Activated T-helper 2 cell treated with anti-CD3 and anti-CD28 coated beads, Interferon-gamma antibody, Interleukin-2, Interleukin-4, amounts not matched to agents 10 μg/mL and 5 μg/mL and 100 μg/mL, durations not matched to agents 14 hours and 24 hours and 36 hours (primary cell): ENCODE measurements around the gene LRP2. TPM values are rescaled to one million over a fixed set of nuclear protein-coding genes. Genes with fewer than 3 reads are reported as not detected.
"Not testable (repeated sequence)": the region's sequence is repeated elsewhere in the genome, so short reads cannot be mapped to it uniquely, and the experiment has no call there.

ENCODE experiments used
- DNase-seq: peaks from one replicate; pipeline ENCODE4 v3.0.0; 2021; ENCODE audit warnings: low spot score
- H3K27ac Mint-ChIP-seq: one replicate; pipeline ENCODE4 v1.8.0; 2021; ENCODE audit warnings: mixed read lengths
- H3K27me3 Mint-ChIP-seq: one replicate; pipeline ENCODE4 v1.8.0; 2021; ENCODE audit warnings: low read depth, mixed read lengths
- H3K36me3 Mint-ChIP-seq: one replicate; pipeline ENCODE4 v1.8.0; 2021; ENCODE audit warnings: low read depth, mixed read lengths
- H3K4me1 Mint-ChIP-seq: one replicate; pipeline ENCODE4 v1.8.0; 2021; ENCODE audit warnings: low read depth, mixed read lengths
- H3K4me3 Mint-ChIP-seq: one replicate; pipeline ENCODE4 v1.8.0; 2021; ENCODE audit warnings: low read depth, mild to moderate bottlenecking, moderate library complexity, mixed read lengths
- H3K9me3 Mint-ChIP-seq: one replicate; pipeline ENCODE4 v1.8.0; 2021; ENCODE audit warnings: mixed read lengths
- intact Hi-C: fragments of 100-400 bp; cut with micrococcal nuclease; formaldehyde crosslinking; loops from one replicate; pipeline ENCODE4 v1.15.1; 2023
- total RNA-seq: library from RNA; stranded (reverse); gene quantifications from 2 replicates; pipeline ENCODE4 v1.2.3, GENCODE V29; 2022

The LRP2 gene
- total RNA-seq, 1 donor from 2014 or later: 0.46 TPM

- H3K9me3 Mint-ChIP-seq, intact Hi-C loops, H3K27ac Mint-ChIP-seq, H3K4me3 Mint-ChIP-seq, DNase-seq, H3K4me1 Mint-ChIP-seq, H3K27me3 Mint-ChIP-seq, H3K36me3 Mint-ChIP-seq: not testable (repeated sequence)
Measured at GRCh38 chr2:169136428-169136827, 225.9 kb downstream of the LRP2 start.

GRCh38 chr2:169134272-169134671 is 228.1 kb downstream of the LRP2 start:
- H3K4me1 Mint-ChIP-seq, H3K9me3 Mint-ChIP-seq, H3K27ac Mint-ChIP-seq, DNase-seq, H3K36me3 Mint-ChIP-seq, H3K4me3 Mint-ChIP-seq, intact Hi-C loops, H3K27me3 Mint-ChIP-seq: not testable (repeated sequence)

- no peak overlapping the region for H3K27ac Mint-ChIP-seq
- no peak overlapping the region for H3K4me3 Mint-ChIP-seq
- H3K36me3 Mint-ChIP-seq: no peaks in the 10 kb centered on the region
- intact Hi-C loops: loop anchor here (1.0 kb wide), 2 partner anchors 23 to 171 kb away; no protein-coding TSS in a partner anchor
- DNase-seq: no peak
- H3K4me1 Mint-ChIP-seq: peaks cover 7% of the 10 kb centered on the region
- peaks cover 5% of the 10 kb centered on the region for H3K27me3 Mint-ChIP-seq
- no peaks in the 10 kb centered on the region for H3K9me3 Mint-ChIP-seq
Measured at GRCh38 chr2:169131587-169132512, 230.5 kb downstream of the LRP2 start.

GRCh38 chr2:169129703-169130243 is 232.6 kb downstream of the LRP2 start:
- Mint-ChIP-seq H3K4me1 (peaks cover 7% of the 10 kb centered on the region), H3K27ac (no peak overlapping the region)
- intact Hi-C loops: no loop called here

GRCh38 chr2:169119851-169120250 is 242.5 kb downstream of the LRP2 start:
- Mint-ChIP-seq H3K9me3 (peaks cover 4% of the 10 kb centered on the region), H3K27ac (no peak overlapping the region), H3K27me3 (peaks cover 37% of the 10 kb centered on the region), H3K4me3 (no peak overlapping the region), H3K36me3 (no peaks in the 10 kb centered on the region), H3K4me1 (peaks cover 5% of the 10 kb centered on the region)
- intact Hi-C loops: no loop called here
- DNase-seq: no peak

More at GRCh38 chr2:169129703-169130243, 232.6 kb downstream of the LRP2 start:
- H3K4me3 Mint-ChIP-seq: no peak overlapping the region
- no peak for DNase-seq
- H3K27me3 Mint-ChIP-seq: peaks cover 18% of the 10 kb centered on the region
- H3K9me3 Mint-ChIP-seq: no peaks in the 10 kb centered on the region
- no peaks in the 10 kb centered on the region for H3K36me3 Mint-ChIP-seq

- Mint-ChIP-seq H3K9me3 (peaks cover 4% of the 10 kb centered on the region), H3K4me1 (peaks cover 5% of the 10 kb centered on the region), H3K27ac (no peak overlapping the region), H3K27me3 (peaks cover 33% of the 10 kb centered on the region), H3K4me3 (no peak overlapping the region), H3K36me3 (no peaks in the 10 kb centered on the region)
- no peak for DNase-seq
- intact Hi-C loops: no loop called here
Measured at GRCh38 chr2:169119123-169119760, 243.1 kb downstream of the LRP2 start.

- intact Hi-C loops: no loop called here
- Mint-ChIP-seq H3K36me3 (no peaks in the 10 kb centered on the region), H3K9me3 (peaks cover 4% of the 10 kb centered on the region), H3K27me3 (peaks cover 23% of the 10 kb centered on the region), H3K27ac (no peak overlapping the region), H3K4me1 (peaks cover 4% of the 10 kb centered on the region), H3K4me3 (no peak overlapping the region)
- no peak for DNase-seq
Measured at GRCh38 chr2:169118060-169118459, 244.3 kb downstream of the LRP2 start.

- Mint-ChIP-seq H3K4me3 (no peak overlapping the region), H3K27ac (no peak overlapping the region), H3K4me1 (peaks cover 3% of the 10 kb centered on the region), H3K36me3 (no peaks in the 10 kb centered on the region), H3K9me3 (peaks cover 4% of the 10 kb centered on the region), H3K27me3 (peaks cover 16% of the 10 kb centered on the region)
- DNase-seq: no peak
- intact Hi-C loops: no loop called here
Measured at GRCh38 chr2:169116993-169117392, 245.3 kb downstream of the LRP2 start.

- no peak overlapping the region for H3K4me3 Mint-ChIP-seq
- H3K36me3 Mint-ChIP-seq: no peaks in the 10 kb centered on the region
- no peaks in the 10 kb centered on the region for H3K9me3 Mint-ChIP-seq
- no peak for DNase-seq
- peaks cover 12% of the 10 kb centered on the region for H3K27me3 Mint-ChIP-seq
- no peak overlapping the region for H3K27ac Mint-ChIP-seq
- peaks cover 3% of the 10 kb centered on the region for H3K4me1 Mint-ChIP-seq
- intact Hi-C loops: no loop called here
Measured at GRCh38 chr2:169116327-169116726, 246.0 kb downstream of the LRP2 start.

GRCh38 chr2:169114056-169114455 is 248.3 kb downstream of the LRP2 start:
- no peaks in the 10 kb centered on the region for H3K9me3 Mint-ChIP-seq
- no peaks in the 10 kb centered on the region for H3K36me3 Mint-ChIP-seq
- no peak overlapping the region for H3K4me3 Mint-ChIP-seq
- no peak for DNase-seq
- H3K27me3 Mint-ChIP-seq: peaks cover 11% of the 10 kb centered on the region
- H3K27ac Mint-ChIP-seq: no peak overlapping the region
- intact Hi-C loops: no loop called here
- peaks cover 5% of the 10 kb centered on the region for H3K4me1 Mint-ChIP-seq

- no peak overlapping the region for H3K4me3 Mint-ChIP-seq
- H3K36me3 Mint-ChIP-seq: no peaks in the 10 kb centered on the region
- H3K27me3 Mint-ChIP-seq: peaks cover 11% of the 10 kb centered on the region
- peaks cover 15% of the 10 kb centered on the region for H3K4me1 Mint-ChIP-seq
- no peak overlapping the region for H3K27ac Mint-ChIP-seq
- DNase-seq: no peak
- no peaks in the 10 kb centered on the region for H3K9me3 Mint-ChIP-seq
- intact Hi-C loops: no loop called here
Measured at GRCh38 chr2:169112841-169113240, 249.5 kb downstream of the LRP2 start.

- peaks cover 33% of the 10 kb centered on the region for H3K4me1 Mint-ChIP-seq
- no peak overlapping the region for H3K27ac Mint-ChIP-seq
- intact Hi-C loops: loop anchor here (2.0 kb wide), 1 partner anchor 30 kb away; no protein-coding TSS in a partner anchor
- peaks cover 2% of the 10 kb centered on the region for H3K27me3 Mint-ChIP-seq
- no peak for DNase-seq
- no peak overlapping the region for H3K4me3 Mint-ChIP-seq
- no peaks in the 10 kb centered on the region for H3K9me3 Mint-ChIP-seq
- no peaks in the 10 kb centered on the region for H3K36me3 Mint-ChIP-seq
Measured at GRCh38 chr2:169110916-169111315, 251.4 kb downstream of the LRP2 start.

GRCh38 chr2:169110419-169110818 is 251.9 kb downstream of the LRP2 start:
- H3K4me1 Mint-ChIP-seq: peaks cover 38% of the 10 kb centered on the region
- H3K27me3 Mint-ChIP-seq: peaks cover 1% of the 10 kb centered on the region
- no peak for DNase-seq
- H3K36me3 Mint-ChIP-seq: peaks cover 3% of the 10 kb centered on the region
- peaks cover 3% of the 10 kb centered on the region for H3K9me3 Mint-ChIP-seq
- no peak overlapping the region for H3K4me3 Mint-ChIP-seq
- intact Hi-C loops: loop anchor here (2.0 kb wide), 1 partner anchor 30 kb away; no protein-coding TSS in a partner anchor
- H3K27ac Mint-ChIP-seq: no peak overlapping the region
